Right renal pelvis (tissue), 4 donors: ENCODE measurements around the gene NR6A1. TPM values are rescaled to one million over a fixed set of nuclear protein-coding genes. Genes with fewer than 3 reads are reported as not detected.
A peak's percentile ranks its signal among the peaks of the same experiment; 100 is the strongest.

Experiments used
- DNase-seq, 4 donors: peaks; one replicate each; pipeline ENCODE4 v3.0.0-alpha.2; 2013; ENCODE audit warnings: low read depth in 4 of 4, low spot score in 3 of 4, missing footprints in 1 of 4
- polyA plus RNA-seq, 4 donors: library from polyadenylated mRNA; unstranded; fragments of 120-200 nt; gene quantifications; one replicate each; pipeline ENCODE4 v1.2.1, GENCODE V29; 2013; ENCODE audit not compliant: insufficient read length in 4 of 4

The NR6A1 gene
- polyA plus RNA-seq = under 1 TPM; 0.76 to 1.00 (median 0.87) TPM

DNA sequence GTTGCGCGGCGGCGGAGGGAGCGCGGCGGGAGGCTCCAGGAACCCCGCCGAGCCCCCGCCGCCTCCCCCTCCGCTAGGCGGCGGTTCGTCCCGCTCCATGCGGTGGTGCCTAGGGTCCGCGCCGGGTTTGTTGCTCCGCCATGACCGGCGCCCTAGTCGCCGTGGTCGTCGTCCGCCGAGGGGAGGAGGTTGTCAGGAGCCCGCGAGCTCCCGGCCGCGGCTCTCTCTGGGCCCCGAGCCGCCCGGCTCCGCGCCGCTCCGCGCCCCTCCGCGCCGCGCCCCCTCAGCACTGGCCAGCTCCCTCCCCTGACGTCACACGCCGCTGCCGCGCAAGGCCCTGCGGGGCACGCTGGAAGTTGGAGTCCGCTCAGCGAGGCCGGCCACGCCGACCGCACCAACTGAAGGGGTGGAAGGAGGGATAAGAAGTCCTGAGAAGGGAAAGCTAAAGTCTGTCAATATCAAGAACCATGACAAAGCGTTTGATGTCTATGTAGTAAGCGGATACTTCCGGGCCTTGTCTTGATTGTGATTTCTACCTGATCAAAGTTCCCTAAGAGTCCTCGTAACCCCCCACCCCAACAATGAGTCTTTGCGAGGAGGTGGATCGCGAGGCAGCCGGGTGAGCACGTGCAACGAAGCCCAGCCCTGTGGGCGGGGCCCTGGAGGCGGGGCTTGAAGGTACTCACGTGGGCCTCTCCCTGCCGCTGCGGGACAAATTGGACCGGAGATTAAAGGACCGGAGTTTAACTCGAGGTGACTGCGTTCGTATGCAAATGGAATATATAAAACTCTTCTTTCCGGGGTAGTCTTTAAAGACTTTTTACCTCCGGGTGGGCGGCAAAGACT is at the start of gene NR6A1:
NR6A1 (minus strand) TSS at position 291 of the 846 bp plus-strand sequence.
- DNase-seq = peak; percentile 91 to 98 (median 93)

DNA sequence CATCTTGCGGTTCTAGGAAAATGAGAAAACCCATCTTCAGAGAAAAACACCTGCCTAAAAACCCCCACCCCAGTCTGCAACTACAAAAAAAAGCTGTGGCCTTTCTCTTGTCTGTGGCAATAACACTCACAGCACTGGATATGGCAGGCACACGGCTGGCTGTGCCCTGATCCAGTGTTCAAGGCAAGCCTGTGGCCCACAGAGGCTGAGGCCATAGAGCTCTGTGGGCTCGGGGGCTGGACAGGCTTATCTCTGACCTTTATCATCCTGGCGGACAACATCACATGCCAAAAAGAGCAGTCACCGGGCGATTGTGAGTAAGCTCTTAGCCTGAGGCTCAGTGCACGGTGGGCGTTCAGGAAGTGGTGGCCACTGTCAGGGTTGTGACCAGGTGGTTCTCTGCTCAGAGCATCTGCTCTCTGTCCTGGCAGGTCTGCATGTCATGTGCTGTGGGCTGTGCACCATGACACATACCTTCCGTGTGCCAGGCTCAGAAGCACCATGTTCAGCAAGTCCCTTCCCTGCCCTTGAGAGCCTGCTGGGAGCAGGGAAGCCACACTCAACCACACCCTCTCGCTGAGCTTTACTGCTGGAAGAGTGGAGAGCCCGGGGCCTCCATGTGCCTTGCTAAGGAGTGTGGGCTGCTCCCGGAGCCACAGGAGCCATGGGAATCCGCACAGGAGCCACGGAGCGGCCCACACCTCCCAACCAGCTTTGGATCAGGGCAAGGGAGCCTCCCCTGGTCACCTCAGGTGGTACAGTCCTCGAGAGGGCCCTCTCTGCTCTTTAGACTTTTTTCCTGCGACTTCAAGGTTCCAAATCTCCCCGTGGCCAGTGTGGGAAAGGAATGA is 47.5 kb upstream of the NR6A1 start:
- no peak for DNase-seq

DNA sequence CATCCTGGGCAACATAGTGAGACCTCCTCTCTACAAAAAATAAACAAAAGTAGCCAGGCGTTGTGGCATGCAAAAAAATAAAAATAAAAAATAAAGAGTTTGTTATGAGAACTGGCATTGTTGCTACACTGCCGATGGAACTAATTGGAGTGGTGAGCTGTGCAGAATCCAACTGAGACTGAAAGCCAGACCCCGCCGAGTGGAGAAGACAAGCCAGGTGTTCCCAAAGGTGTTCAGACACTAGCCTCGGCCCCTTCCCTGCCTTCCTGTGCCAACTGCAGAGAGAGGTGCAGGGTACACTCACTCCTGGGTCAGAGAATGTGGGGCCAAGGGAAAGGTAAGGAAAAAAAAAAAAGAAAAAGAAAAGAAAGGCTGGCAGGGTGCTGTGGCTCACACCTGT is 44.5 kb upstream of the NR6A1 start:
- DNase-seq = no peak

DNA sequence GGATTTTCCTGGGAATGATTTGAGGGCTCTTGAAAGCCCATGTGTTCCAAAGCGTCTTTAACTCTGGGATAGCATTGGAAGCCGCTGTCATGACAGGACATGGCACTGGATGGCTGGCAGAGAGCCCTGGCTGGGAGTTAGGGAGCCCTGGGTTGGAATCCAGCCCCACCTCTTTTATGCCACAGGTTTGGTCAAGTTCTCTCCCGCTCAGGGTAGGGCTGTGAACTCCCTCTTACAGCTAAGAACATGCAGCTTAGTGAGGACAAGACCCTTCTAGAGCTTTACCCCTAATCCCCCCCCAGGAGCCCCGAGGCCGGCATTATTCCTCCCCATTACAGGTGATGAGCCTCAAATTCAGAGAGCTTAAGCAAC is 43.0 kb upstream of the NR6A1 start:
- no peak for DNase-seq

DNA sequence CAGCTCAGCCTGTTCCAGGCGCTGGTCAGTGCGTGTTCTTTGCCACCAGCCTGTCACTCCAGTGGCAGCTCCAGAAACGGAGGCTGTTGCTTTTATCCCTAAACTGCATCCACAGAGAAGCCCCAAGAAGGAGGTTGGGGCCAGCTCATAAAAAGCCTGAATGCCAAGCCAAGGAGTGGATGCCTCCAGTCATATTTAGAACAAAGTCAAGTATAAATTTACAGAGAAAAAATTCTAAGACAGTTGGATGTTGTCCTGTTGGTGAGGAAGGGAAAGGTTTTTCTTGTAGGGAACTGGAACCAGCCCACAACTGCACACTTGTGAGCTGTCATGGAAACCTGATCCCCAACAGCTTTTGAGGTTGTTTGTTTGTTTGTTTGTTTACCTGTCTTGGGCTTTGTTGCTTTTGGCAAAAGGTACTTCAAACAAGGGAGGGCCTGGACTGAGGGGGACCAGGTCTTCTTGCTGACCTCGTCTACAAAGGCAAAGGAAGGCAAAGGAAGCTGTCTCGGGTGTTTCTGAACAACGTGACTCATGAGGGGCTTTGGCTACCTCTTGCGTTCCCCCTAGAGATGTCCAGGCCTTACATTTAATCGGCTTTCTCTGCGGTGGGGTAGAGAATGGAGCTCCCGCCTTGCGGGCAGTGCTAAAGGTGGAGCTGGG is 42.5 kb upstream of the NR6A1 start:
- DNase-seq = no peak

DNA sequence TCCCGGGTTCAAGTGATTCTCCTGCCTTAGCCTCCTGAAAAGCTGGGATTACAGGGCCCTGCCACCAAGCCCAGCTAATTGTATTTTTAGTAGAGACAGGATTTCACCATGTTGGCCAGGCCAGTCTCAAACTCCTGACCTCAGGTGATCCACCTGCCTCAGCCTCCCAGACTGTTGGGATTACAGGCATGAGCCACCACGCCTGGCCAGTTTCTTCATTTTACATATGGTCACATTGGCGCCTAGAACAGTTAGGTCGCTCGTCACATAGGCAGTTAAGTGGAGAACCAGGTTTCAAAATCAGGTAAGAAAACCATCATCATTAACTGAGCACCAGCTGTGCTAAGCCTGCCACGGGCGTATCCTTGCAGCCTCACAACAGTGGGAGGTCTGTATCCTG is 41.9 kb upstream of the NR6A1 start:
- no peak for DNase-seq

DNA sequence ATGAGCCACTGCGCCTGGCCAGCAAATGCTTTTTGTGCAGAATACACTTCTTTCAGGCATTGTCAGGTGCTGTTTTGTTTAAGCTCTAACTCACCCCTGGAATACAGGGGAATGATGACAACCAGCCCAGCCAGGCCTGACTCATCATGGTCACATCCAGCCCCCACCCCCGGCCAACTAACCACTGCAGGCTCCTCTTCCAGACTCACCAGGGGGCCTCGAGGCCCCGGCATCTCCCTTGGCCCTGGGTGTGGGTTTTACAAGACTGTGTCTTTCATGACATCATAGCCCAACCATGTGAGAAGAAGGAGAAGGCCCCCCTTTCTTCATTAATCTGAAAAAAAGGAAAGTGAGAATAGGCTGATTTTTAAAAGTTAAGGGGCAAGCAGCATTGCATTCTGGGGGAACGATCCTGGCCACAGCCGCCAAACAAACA is 41.3 kb upstream of the NR6A1 start:
- DNase-seq = no peak

DNA sequence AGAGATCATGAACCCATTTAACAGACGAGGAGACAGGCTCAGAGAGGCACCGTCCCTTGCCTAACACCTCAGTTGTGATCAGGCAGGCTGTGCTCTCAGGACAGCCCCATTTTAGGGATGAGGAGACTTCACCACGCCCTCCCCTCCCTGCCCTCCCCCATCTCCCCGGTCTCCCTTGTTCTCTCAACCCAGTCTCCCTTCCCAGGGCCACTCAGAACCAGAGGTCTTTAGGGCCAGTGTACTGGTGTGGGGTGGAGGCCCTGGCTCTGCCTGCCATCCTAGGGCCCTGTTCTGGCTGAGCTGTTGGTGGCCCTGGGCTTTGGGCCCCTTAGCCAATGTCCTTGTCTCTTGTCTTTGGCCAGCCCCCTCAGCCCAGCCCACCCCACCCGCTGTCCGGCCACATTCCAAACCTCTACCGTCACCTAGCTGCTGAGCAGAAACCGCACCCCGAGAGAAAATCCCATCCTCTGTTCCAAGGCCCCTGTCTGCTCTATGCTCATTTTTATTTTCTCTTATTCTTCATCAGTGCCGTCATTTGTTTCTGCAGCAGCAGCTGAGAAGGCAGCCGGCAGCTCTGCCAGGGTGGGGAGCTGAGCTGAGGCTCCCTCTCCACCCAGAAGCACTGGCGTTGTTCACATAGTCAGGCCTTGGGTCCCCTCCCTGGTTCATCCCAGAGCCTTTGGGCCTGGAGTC is 39.7 kb upstream of the NR6A1 start:
- no peak for DNase-seq

DNA sequence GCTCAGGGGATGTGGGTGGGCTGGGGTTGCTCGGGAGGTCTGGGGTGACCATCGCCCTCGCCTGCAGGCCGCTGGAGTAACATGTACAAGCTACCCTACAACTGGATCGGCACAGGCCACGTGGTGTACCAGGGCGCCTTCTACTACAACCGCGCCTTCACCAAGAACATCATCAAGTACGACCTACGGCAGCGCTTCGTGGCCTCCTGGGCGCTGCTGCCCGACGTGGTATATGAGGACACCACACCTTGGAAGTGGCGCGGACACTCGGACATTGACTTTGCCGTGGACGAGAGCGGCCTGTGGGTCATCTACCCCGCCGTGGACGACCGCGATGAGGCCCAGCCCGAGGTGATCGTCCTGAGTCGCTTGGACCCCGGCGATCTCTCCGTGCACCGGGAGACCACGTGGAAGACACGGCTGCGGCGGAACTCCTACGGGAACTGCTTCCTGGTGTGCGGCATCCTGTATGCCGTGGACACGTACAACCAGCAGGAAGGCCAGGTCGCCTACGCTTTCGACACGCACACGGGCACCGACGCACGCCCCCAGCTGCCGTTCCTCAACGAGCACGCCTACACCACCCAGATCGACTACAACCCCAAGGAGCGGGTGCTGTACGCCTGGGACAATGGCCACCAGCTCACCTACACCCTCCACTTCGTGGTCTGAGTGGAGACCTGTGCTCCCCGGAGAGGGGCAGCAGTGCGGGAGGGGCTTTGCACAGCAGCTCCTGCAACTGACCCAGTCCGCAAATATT is 38.8 kb upstream of the NR6A1 start:
- no peak for DNase-seq

DNA sequence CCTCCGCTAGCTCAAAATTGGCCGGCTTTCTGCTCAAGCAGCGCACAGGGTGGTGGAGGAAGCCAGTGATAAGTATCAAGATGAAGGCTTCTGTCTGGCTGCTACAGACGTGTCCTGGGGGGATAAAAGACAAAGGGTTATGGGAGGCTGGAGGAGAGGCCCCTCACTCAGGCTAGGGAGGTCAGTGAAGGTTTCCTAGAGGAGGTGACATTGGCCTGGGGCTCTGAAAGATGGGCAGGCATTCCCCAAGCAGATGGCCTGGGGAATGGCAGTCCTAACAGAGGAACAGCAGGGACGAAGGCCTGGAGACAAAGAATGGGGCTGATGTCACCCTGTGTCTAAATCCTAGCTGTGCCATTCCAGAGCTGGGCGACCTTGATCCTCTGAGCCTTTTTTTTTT is 38.1 kb upstream of the NR6A1 start:
- DNase-seq = no peak

DNA sequence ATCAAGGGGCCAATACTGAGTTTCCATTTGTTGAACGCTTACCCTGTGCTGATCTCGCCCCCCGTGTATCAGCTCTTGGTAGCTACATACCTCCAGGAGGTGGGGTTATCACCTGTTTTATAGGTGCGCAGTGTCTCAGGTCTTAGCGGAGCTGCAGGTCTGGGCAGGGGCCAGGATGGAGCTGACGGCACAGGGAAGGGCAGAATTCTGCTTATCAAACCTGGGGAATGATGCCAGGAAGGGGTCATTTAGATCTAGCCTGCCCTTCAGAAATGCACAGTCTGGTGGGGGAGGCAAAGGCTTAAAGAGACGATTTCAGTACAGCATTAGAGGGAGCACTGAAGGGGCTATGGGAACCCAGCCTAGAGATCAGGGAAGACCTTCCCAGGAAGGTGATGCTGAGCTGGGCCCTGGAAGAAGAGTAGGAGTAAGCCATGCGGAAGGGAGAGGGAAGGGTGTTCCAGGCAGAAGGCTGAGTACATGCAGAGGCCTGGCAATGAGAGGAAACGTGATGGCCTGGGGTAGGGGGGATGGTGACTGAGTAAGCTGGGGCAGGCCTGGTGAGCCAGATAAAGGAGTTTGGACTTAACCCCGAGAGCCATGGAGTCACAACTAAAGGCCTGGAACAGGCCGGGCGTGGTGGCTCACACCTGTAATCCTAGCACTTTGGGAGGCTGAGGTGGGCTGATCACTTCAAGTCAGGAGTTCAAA is 37.3 kb upstream of the NR6A1 start:
- no peak for DNase-seq

DNA sequence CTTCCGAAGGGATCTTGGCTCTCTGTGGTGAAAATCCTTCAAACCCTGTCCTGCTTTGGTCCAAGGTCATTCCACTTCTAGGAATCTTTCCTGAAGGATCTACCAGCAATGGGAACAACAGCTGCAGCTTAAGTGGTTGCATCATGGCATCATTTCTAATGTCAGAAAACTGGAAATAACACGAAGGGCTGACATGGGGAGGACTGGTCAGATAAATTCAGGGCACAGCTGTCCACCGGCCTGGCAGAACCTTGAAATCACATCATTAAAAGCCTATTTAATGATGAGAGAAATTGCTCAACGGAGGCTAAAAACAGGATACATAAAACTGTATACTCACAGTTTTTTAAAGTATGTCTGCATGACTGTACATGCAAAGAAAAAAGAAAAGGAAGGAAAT is 34.1 kb upstream of the NR6A1 start:
- no peak for DNase-seq

DNA sequence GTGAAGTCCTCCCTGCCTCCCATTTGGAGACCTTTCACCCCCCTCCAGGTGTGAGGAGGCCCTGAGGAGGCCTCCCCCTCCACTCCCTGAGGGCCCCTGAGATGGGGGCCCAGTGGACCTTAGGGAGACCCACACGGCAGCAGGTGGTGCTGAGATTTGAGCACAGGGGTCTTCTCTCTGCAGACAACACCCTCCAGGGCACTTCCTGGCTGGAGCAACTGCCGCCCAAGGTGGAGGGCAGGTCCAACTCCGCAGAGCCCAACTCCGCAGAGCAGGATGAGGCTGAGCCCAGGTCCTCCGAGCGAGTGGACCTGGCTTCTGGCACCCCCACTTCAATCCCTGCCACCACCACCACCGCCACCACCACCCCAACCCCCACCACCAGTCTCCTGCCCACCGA is 32.8 kb upstream of the NR6A1 start:
- no peak for DNase-seq

DNA sequence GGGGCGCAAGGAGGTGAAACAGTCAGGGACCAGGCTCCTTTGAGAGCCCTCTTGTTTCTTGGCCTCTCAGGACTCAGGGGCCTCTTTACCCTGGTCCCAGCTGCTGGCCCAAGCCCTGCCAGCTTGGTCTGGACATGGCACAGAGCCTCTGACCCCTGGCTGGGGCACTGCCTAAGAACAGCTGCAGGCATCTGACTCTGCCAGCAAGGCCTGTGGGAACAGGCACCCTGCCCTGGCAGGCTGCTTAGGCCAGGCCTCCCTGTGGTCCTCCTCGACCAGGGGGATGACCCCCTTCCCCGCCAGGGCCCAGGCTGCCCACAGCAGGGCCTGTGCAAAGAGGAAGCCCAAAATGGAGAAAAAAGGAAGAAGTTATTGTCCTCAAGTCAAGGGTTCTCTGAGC is 31.3 kb upstream of the NR6A1 start:
- DNase-seq = no peak

DNA sequence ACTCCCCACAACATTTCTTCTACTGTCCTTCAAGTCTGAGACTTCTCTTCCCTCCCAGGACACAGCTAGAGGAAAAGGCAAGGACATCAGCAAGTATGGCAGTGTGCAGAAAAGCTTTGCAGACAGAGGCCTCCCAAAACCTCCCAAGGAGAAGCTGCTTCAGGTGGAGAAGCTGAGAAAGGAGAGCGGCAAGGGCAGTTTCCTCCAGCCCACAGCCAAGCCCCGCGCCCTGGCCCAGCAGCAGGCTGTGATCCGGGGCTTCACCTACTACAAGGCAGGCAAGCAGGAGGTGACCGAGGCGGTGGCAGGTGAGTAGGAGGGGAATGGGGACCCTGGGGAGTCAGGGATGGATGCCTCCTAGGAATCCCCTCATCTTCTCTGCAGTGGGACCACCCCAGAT is 30.2 kb upstream of the NR6A1 start:
- no peak for DNase-seq

DNA sequence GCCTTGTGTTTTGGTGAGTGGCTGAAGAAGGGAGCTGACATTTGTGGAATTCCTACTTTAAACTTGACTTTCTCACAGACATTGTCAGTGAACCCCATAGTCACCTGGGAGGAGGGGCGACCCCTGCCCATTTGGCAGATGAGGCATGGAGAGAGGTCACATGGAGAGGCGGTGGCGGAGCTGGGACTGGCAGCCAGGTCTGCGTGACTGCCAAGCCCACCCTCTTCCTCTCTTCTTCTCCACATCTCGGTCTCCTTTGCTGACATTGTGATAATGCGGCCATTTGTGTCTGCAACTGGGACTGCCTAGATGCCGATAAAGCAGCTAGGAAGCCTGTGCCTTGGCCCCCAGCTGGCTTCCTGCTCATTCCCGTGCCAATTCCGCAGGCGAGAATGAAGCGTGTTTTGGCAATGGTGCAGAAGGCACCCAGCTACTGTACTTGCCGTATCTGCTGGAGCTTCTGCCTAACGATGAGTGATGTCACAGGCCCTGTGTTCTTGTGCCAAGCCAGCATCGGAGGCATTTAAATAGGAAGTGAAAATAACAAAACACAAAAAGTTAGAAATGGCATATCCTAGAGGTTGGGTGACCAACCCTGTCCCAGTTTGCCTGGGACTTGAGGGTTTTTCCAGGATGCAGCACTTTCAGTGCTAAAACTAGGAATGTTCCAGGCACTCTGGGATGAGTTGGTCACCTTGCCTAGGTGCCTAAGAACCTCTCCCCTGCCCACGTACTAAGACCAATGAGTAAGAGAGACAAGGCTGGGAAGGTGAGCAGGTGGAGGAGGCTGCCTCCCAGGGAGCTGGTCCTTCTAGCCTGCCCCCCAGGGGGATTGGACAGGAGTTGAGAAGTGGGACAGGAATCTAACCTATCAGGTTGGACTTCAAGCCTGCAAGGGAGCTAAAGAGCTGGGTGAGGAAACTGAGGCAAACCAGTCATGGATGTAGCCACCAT is 29.5 kb upstream of the NR6A1 start:
- no peak for DNase-seq

DNA sequence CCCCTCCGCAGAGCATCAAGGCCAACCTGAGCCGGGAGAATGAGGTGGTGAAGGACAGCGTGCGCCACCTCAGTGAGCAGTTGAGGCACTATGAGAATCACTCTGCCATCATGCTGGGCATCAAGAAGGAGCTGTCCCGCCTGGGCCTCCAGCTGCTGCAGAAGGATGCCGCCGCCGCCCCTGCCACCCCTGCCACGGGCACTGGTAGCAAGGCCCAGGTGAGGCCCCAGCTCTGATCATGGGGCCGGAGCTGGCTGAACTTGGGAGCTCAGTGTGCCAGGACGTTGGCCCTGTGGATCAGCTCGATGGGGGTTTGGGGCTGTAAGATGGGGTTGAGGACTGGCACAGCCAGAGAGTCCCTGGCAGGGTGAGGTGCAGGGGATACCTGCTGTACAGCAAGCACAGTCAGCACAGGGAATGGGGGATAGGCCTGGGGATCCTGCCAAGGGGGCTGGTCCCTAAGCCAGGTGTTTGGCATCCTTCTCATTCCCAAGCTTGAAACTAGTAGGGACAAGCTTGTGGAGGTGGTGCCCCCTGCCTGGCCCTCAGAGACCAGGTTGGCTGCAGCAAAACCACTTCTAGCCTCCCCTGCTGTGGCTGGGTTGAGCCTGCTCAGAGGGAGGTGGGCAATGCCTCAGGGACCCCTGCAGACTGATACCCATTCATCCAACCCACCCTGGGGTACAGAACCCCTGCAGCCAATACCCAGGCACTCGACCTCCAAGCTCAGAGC is 28.3 kb upstream of the NR6A1 start:
- DNase-seq = no peak
